Osteoblast (primary cell): ENCODE data around the gene IGDCC3. TPM values are rescaled to one million over a fixed set of nuclear protein-coding genes. Genes with fewer than 3 reads are reported as not detected.

Source experiments
- DNase-seq: peaks from one replicate; pipeline ENCODE4 v3.0.0; 2011; ENCODE audit warnings: low spot score, mixed read lengths; ENCODE audit not compliant: insufficient read length; ENCODE audit errors: missing footprints
- H2AFZ ChIP-seq: 2 replicates; pipeline ENCODE4 v1.6.0; 2011; ENCODE audit warnings: mild to moderate bottlenecking, low read length
- H3K27ac ChIP-seq: 2 replicates; pipeline ENCODE4 v1.5.1; 2011; ENCODE audit warnings: mild to moderate bottlenecking, low read depth, low read length, moderate library complexity
- H3K27me3 ChIP-seq: 2 replicates; pipeline ENCODE4 v1.6.0; 2012; ENCODE audit warnings: mild to moderate bottlenecking, control low read depth, inconsistent platforms, low read length, moderate library complexity; ENCODE audit not compliant: insufficient read depth
- H3K36me3 ChIP-seq: 2 replicates; pipeline ENCODE4 v1.5.1; 2011; ENCODE audit warnings: mild to moderate bottlenecking, low read length, control low read depth, moderate library complexity; ENCODE audit not compliant: insufficient read depth
- H3K4me1 ChIP-seq: 2 replicates; pipeline ENCODE4 v1.5.1; 2011; ENCODE audit warnings: mild to moderate bottlenecking, low read length, control low read depth, moderate library complexity; ENCODE audit not compliant: insufficient read depth
- H3K4me2 ChIP-seq: 2 replicates; pipeline ENCODE4 v1.6.0; 2011; ENCODE audit warnings: mild to moderate bottlenecking, low read length; ENCODE audit not compliant: insufficient read depth
- H3K4me3 ChIP-seq: fragments of 200-600 bp; sonication (generic); 3 replicates; pipeline ENCODE4 v1.5.1; 2012; ENCODE audit warnings: mild to moderate bottlenecking, low read length, inconsistent platforms; ENCODE audit not compliant: insufficient read depth
- H3K79me2 ChIP-seq: 2 replicates; pipeline ENCODE4 v1.6.0; 2012; ENCODE audit warnings: mild to moderate bottlenecking, low read length, control low read depth, inconsistent platforms; ENCODE audit not compliant: insufficient read depth
- H3K9me3 ChIP-seq: 2 replicates; pipeline ENCODE4 v1.5.1; 2011; ENCODE audit warnings: low read depth, low read length, control low read depth
- H4K20me1 ChIP-seq: 2 replicates; pipeline ENCODE4 v1.6.0; 2012; ENCODE audit warnings: mild to moderate bottlenecking, low read length, control low read depth; ENCODE audit not compliant: insufficient read depth
- CTCF ChIP-seq: IDR thresholded peaks from 2 replicates; pipeline ENCODE4 v1.5.1; 2011; ENCODE audit warnings: mild to moderate bottlenecking, low read depth, low read length, moderate library complexity; ENCODE audit errors: extremely low read depth
- total RNA-seq: library from RNA; depleted of rRNA; stranded (reverse); fragments of >200 nt; gene quantifications from 2 replicates; pipeline ENCODE4 v1.2.3, GENCODE V29; 2012

The IGDCC3 gene
- total RNA-seq, 1 donor, result not detected

- H3K27me3 ChIP-seq, result peaks cover 7% of the 10 kb centered on the region
- no peaks in the 10 kb centered on the region for H3K79me2 ChIP-seq
- no peak for TF ChIP-seq CTCF
- H3K4me3 ChIP-seq, result no peak overlapping the region
- no peak overlapping the region for H3K27ac ChIP-seq
- peaks cover 4% of the 10 kb centered on the region for H3K4me1 ChIP-seq
- H3K4me2 ChIP-seq, result no peak overlapping the region
- no peaks in the 10 kb centered on the region for H4K20me1 ChIP-seq
- DNase-seq, result no peak
- H3K9me3 ChIP-seq, result no peaks in the 10 kb centered on the region
- H3K36me3 ChIP-seq, result no peaks in the 10 kb centered on the region
- H2AFZ ChIP-seq, result no peak overlapping the region
Measured at GRCh38 chr15:65416845-65417416, 39.1 kb upstream of the IGDCC3 start.

- H3K27ac ChIP-seq, result no peak overlapping the region
- TF ChIP-seq CTCF, result no peak
- no peak overlapping the region for H3K4me2 ChIP-seq
- DNase-seq, result peak; percentile 91
- H4K20me1 ChIP-seq, result no peaks in the 10 kb centered on the region
- H3K27me3 ChIP-seq, result peaks cover 7% of the 10 kb centered on the region
- no peaks in the 10 kb centered on the region for H3K4me1 ChIP-seq
- H3K36me3 ChIP-seq, result no peaks in the 10 kb centered on the region
- peak overlapping the region; percentile 68 for H2AFZ ChIP-seq
- H3K4me3 ChIP-seq, result no peak overlapping the region
- H3K79me2 ChIP-seq, result no peaks in the 10 kb centered on the region
- no peaks in the 10 kb centered on the region for H3K9me3 ChIP-seq
Measured at GRCh38 chr15:65414841-65415621, 37.2 kb upstream of the IGDCC3 start.

- H3K79me2 ChIP-seq, result no peaks in the 10 kb centered on the region
- no peak overlapping the region for H3K4me3 ChIP-seq
Measured at GRCh38 chr15:65413760-65414144, 36.0 kb upstream of the IGDCC3 start.

More at GRCh38 chr15:65413760-65414144, 36.0 kb upstream of the IGDCC3 start:
- no peak overlapping the region for H3K27ac ChIP-seq
- H3K9me3 ChIP-seq, result no peaks in the 10 kb centered on the region
- H3K4me1 ChIP-seq, result peaks cover 11% of the 10 kb centered on the region
- H4K20me1 ChIP-seq, result no peaks in the 10 kb centered on the region
- H3K36me3 ChIP-seq, result no peaks in the 10 kb centered on the region
- no peak for TF ChIP-seq CTCF
- no peak overlapping the region for H3K4me2 ChIP-seq
- H3K27me3 ChIP-seq, result peaks cover 7% of the 10 kb centered on the region
- no peak overlapping the region for H2AFZ ChIP-seq
- DNase-seq, result no peak
